ENCODE data around the gene BATF3.

DNA sequence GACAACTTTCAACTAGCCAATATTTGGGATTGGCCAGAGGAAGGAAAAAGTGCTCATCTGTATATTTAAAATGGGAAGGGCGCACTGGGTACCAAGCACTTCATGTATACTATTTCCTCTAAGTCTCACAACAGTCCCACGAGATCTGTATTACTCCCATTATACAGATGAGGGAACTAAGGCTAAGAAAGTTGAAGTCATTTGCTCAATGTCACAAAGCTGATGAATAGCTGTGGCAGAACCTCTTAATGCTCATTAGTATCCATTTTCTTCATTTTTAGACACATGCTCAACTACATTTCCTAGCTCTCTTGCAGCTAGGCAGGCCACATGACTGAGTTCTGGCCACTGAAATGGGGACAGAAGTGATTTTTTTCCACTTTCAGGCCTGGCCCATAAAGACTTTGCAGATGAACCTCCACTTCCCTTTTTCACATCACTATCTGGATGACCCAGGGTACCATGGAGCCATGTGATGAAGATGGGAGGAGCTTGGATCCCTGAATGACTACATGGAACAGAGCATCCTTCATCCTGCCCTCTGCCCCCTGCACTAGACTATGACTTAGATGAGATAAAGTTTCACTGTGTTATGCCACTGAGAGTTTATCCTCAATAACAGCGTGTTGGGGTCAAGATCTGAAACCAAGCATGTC lies 59.3 kb downstream of the BATF3 start:
- TF ChIP-seq, protein P1, sequence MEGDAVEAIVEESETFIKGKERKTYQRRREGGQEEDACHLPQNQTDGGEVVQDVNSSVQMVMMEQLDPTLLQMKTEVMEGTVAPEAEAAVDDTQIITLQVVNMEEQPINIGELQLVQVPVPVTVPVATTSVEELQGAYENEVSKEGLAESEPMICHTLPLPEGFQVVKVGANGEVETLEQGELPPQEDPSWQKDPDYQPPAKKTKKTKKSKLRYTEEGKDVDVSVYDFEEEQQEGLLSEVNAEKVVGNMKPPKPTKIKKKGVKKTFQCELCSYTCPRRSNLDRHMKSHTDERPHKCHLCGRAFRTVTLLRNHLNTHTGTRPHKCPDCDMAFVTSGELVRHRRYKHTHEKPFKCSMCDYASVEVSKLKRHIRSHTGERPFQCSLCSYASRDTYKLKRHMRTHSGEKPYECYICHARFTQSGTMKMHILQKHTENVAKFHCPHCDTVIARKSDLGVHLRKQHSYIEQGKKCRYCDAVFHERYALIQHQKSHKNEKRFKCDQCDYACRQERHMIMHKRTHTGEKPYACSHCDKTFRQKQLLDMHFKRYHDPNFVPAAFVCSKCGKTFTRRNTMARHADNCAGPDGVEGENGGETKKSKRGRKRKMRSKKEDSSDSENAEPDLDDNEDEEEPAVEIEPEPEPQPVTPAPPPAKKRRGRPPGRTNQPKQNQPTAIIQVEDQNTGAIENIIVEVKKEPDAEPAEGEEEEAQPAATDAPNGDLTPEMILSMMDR (IDR thresholded peaks at IDR 0.05): no peak
- TF ChIP-seq POLR2A (IDR thresholded peaks at IDR 0.05): no peak
